GM13976 (cell line): ENCODE results near the gene SFMBT2.

Experiments
- DNase-seq: peaks from one replicate; pipeline ENCODE4 v3.0.0; 2012; ENCODE audit warnings: low spot score
- in situ Hi-C: fragments of 300-500 bp; cut with MboI; formaldehyde crosslinking; loops from one replicate; pipeline ENCODE4 v1.12.0; 2022; ENCODE audit warnings: low sequenced_read_pairs, mixed read lengths, inconsistent platforms; ENCODE audit not compliant: unreplicated experiment
- TF ChIP-seq, protein P1 (sequence below): IDR thresholded peaks from 2 replicates; pipeline ENCODE4 v1.5.1; 2012; ENCODE audit warnings: borderline replicate concordance, mild to moderate bottlenecking; ENCODE audit not compliant: insufficient read depth; ENCODE audit errors: extremely low read depth, missing control alignments, control extremely low read depth

SFMBT2 gene

DNA sequence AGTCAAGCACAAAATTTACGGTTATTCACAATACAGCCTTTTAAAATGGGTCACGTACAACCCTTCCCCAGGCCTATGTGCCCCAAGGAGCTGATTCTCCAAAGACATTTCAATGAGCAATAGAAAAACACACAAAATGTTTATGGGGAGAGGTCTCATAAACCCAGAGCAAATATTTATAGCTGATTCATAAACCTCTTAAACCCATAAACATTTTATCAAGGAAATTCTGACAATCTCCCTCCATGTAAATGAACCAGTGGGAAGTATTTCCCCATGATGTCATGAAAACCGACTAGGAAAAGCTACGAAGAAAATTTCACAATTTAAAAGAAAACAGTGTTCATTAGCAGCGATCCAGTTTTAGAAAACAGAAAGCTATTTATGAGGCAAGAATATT is 36.0 kb downstream of the SFMBT2 start:
- TF ChIP-seq, protein P1, sequence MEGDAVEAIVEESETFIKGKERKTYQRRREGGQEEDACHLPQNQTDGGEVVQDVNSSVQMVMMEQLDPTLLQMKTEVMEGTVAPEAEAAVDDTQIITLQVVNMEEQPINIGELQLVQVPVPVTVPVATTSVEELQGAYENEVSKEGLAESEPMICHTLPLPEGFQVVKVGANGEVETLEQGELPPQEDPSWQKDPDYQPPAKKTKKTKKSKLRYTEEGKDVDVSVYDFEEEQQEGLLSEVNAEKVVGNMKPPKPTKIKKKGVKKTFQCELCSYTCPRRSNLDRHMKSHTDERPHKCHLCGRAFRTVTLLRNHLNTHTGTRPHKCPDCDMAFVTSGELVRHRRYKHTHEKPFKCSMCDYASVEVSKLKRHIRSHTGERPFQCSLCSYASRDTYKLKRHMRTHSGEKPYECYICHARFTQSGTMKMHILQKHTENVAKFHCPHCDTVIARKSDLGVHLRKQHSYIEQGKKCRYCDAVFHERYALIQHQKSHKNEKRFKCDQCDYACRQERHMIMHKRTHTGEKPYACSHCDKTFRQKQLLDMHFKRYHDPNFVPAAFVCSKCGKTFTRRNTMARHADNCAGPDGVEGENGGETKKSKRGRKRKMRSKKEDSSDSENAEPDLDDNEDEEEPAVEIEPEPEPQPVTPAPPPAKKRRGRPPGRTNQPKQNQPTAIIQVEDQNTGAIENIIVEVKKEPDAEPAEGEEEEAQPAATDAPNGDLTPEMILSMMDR = no peak
- in situ Hi-C loops = no loop called here
- DNase-seq = no peak

DNA sequence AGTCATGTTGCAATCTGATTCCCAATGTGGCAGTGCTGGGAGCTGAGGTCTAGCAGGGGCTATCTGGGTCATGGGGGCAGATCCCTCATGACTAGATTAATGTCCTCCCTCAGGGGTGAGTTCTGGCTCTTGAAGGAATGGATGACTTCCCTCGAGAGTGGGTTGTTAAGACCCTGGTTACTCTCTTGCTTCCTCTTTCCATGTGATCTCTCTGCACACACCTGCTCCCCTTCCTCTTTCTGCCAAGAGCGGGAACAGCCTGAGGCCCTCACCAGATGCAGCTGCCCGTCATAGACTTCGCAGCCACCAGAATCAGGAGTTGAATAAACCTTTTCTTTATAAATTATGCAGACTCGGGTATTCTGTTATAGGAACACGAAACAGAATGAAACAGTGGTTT is 37.8 kb downstream of the SFMBT2 start:
- TF ChIP-seq, protein P1 = no peak
- no peak for DNase-seq
- in situ Hi-C loops = no loop called here

DNA sequence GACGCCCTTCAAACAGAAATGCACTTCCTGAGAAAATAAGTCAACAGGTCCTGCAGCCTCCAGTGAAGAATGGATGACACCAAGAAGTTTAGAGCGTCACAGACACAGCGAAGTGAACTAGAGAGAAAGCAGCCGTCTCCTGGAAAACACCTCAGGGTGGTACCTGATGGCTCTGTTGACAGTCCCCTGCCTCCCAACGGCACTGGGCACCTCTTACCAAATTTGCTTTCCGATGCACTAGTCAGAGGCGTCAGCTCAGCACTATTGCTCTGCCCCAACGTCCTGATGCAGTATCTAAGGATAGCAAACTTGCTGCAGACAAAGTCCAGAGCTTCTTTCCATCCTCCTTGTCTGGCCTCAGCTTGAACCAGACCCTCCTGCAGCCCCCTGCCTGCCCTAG is 38.3 kb downstream of the SFMBT2 start:
- in situ Hi-C loops = no loop called here

DNA sequence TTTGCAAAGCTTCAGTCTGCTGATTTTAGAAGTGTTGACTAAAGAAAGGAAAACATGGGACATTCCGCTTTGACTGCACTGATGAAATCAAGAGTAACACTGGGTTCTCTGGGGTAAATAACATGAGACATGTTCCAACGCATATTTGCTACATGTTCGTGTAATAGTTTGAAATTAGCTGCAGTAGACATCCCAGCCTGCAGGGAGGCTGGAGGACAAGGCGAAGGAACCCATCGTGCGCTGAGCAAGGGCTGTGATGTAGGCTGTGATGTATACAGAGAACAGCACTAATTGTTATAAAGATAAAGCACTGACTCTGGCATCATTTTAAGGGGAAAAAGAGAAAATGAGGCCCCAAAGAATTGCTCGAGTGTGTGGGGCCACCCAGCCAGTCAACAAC is 40.3 kb downstream of the SFMBT2 start:
- no peak for DNase-seq
- TF ChIP-seq, protein P1 = no peak
- in situ Hi-C loops = no loop called here

More for the DNA sequence above, 38.3 kb downstream of the SFMBT2 start:
- TF ChIP-seq, protein P1 = no peak
- no peak for DNase-seq

DNA sequence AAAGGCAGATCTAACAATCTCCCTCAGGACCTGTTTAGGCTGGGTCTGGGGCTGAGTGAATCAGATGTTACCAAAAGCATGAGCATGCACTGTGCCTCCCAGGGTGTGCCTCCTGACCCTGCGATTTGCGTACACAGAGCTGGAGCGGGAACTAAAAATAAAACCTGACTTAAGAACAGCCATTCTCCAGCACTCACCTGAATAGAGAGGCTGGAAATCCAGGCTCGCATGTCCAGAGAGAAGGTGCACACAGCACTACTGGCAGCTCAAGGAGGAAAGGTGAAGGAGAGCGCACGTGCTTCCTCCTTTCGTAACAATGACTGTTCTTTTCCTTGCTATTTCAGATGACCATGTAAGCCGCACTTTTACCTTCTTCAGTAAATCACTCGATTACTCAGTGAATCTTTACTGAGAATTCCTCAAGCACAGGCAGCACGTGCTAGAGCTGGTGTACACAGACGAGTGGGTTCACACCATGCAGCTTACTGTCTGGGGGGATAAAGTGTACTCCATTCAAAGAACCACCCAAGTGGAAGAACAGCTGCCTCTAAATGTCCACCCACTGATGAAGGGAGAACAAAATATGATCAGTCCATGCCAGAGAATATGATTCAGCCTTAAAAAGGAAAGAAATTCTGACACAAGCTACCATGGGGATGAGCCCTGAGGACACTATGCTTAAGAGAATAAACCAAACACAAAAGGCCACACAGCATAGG is 45.6 kb downstream of the SFMBT2 start:
- DNase-seq = no peak
- TF ChIP-seq, protein P1 = no peak
- in situ Hi-C loops = no loop called here

DNA sequence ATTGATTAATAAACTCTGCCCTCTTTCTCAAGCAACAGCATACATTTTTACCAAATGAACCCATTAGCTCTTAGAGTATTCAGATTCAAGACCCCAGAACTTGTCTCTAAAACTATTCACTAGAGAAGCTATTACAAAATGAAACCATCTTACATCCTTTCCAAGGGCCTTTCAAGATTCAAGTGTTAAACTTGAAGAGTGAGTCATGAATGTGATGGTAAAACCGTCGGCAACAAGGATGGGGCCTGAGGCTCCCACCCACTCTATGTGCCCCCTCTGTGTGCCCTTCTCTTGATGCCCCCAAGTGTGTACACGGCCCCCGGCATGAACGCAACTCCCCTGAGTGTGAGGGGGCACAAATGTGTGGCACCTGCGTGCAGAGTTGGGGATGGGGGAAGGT is 46.4 kb downstream of the SFMBT2 start:
- TF ChIP-seq, protein P1 = no peak
- in situ Hi-C loops = no loop called here
- no peak for DNase-seq

DNA sequence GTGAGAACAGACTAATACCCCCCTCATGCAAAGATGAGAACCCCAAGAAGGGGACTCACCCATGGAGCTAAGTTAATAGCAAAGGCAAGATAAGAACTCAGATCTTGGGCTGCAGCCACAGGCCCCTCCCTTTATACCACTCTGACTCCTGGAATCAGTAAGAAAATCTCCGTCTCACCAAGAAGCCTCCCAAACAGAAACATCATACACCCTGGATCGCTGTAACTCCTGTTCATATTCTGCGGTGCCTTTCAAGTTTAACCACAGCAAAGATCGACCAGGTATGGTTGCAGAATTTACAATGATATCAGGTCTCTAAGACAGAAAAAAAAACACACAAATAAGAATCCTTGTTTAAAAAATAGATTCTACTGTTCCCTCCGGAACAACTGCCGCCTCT is 47.1 kb downstream of the SFMBT2 start:
- TF ChIP-seq, protein P1 = no peak
- no peak for DNase-seq
- in situ Hi-C loops = no loop called here
